Activated CD4-positive, alpha-beta T cell treated with anti-CD3 and anti-CD28 coated beads, Interleukin-2, amount 10 ng/mL, durations not matched to agents 7 days and 5 days (primary cell): ENCODE results near the gene BCR. TPM values are rescaled to one million over a fixed set of nuclear protein-coding genes. Genes with fewer than 3 reads are reported as not detected.

Experiments used
- CTCF ChIA-PET: fragments of 350-600 bp; sonication (Branson Sonifier 250); formaldehyde crosslinking; loops from one replicate; lab custom pipeline; 2021; ENCODE audit warnings: antibody characterized with exemption; lab: Charles Lee
- POLR2A ChIA-PET: fragments of 350-600 bp; sonication (Branson Sonifier 250); formaldehyde crosslinking; loops from one replicate; lab custom pipeline; 2021; ENCODE audit warnings: antibody characterized with exemption; lab: Charles Lee
- DNase-seq: peaks from one replicate; pipeline ENCODE4 v3.0.0-alpha.2; 2020
- H3K27ac Mint-ChIP-seq: one replicate; pipeline ENCODE4 v1.8.0; 2021; ENCODE audit warnings: mild to moderate bottlenecking, moderate library complexity, mixed read lengths
- H3K27me3 Mint-ChIP-seq: one replicate; pipeline ENCODE4 v1.8.0; 2021; ENCODE audit warnings: mixed read lengths
- H3K36me3 Mint-ChIP-seq: one replicate; pipeline ENCODE4 v1.8.0; 2021; ENCODE audit warnings: low read depth, mixed read lengths
- H3K4me1 Mint-ChIP-seq: one replicate; pipeline ENCODE4 v1.8.0; 2021; ENCODE audit warnings: mixed read lengths
- H3K4me3 Mint-ChIP-seq: one replicate; pipeline ENCODE4 v1.8.0; 2021; ENCODE audit warnings: mild to moderate bottlenecking, moderate library complexity, mixed read lengths
- H3K9me3 Mint-ChIP-seq: one replicate; pipeline ENCODE4 v1.8.0; 2021; ENCODE audit warnings: mixed read lengths
- total RNA-seq, 2 experiments: library from RNA; stranded (reverse); gene quantifications; one replicate each; pipeline ENCODE4 v1.2.3, GENCODE V29; 2021

Gene BCR
- total RNA-seq, 2 experiments from 2014 or later: 45.6 to 48.1 TPM

DNA sequence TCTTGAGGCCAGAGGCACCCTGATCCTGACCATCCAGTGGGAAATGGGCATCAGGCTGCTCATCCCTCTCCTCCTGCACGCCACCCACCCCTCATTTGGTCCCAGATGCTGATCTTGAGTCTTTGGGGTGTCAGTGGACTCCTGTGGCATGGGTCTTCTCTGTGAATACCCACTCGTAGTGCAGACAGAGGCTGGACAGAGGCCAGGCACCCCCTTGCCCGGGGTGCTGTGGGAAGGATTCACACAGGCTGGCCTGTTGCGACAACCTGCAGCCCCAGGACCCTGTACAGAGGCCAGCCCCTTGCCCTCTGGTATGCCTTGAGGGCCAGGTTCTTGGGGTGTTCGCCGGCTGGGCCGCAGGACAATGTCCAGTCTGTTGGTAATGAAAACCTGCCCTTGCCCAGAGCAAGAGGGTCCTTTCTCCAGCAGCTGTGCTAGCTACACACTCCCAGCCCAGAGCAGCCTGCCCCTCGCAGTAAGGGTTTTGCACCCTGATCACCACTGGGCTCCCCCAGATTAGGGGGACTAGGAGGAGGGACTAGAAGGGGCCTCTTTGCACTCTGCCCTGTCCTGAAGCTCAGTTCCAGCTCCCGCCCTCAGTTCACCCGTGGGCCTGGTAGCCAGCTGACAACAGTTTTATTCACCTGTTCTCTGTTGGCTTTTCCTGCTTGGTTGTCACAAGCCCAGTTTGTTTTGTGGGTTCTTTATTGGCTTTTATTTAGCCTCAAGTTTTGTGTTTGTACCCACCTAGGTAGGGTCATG, 76.0 kb downstream of the BCR start:
- CTCF ChIA-PET: interaction anchor here (1.3 kb wide), 1 partner anchor 31 kb away, joined by 4 read pairs; no protein-coding TSS in a partner anchor
- Mint-ChIP-seq H3K4me1 (peaks cover 12% of the 10 kb centered on the region), H3K9me3 (no peaks in the 10 kb centered on the region), H3K36me3 (peaks cover 4% of the 10 kb centered on the region), H3K27me3 (no peaks in the 10 kb centered on the region), H3K4me3 (no peak overlapping the region), H3K27ac (peak overlapping the region; percentile 76)
- POLR2A ChIA-PET: no interaction called here
- DNase-seq: no peak

DNA sequence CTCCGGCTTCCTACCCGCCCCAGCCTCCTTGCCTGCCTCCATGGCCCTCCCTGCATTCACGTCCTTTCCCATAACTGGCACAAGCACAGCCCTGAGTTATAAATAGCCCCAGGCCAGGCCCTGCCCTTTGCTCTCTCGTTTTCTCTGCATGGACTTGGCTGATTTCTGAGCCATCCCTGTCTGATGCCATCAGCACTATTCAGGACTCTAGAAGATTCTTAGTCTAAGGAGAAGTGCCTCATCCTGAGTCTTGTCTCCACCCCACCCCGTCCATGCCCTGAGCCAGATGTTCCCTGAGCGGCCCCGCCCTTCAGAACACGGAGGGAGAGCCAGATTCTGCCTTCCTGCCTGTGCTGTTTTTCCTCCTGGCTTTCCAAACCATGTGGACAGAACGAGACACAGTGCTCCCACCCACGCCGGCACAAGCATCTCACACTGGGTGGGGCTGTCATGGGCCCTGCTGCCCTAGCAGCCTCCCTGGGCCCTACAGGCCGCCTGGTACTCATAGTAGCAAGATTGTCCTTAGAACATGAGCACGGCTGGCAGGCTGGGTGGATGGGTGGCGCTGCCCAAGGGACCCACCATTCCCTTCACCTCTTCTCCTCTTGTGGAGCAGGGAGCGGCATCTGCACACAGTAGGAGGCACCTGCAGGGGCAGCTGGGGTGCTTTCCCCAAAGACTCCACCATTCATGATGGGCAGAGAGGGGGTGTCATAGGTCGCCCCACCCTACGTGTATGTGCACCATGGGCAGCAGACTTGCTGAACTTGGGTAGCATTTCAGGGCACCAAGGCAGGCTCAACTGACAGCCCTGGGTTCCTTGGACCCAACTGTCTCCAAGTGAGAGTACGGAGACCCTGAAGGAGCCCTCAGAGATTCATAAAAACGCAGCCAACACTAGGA, 76.9 kb downstream of the BCR start:
- ChIA-PET POLR2A (no interaction called here), CTCF (no interaction called here)
- Mint-ChIP-seq H3K27ac (peak overlapping the region; percentile 66), H3K9me3 (no peaks in the 10 kb centered on the region), H3K4me1 (peaks cover 5% of the 10 kb centered on the region), H3K27me3 (no peaks in the 10 kb centered on the region), H3K36me3 (peaks cover 4% of the 10 kb centered on the region), H3K4me3 (no peak overlapping the region)
- no peak for DNase-seq

GRCh38 chr22:23257889-23258825, 77.8 kb downstream of the BCR start:
- Mint-ChIP-seq H3K4me3 (no peak overlapping the region), H3K4me1 (peaks cover 5% of the 10 kb centered on the region), H3K9me3 (no peaks in the 10 kb centered on the region), H3K36me3 (peaks cover 4% of the 10 kb centered on the region), H3K27ac (peak overlapping the region; percentile 46), H3K27me3 (no peaks in the 10 kb centered on the region)
- CTCF ChIA-PET: no interaction called here
- no peak for DNase-seq
- POLR2A ChIA-PET: no interaction called here

DNA sequence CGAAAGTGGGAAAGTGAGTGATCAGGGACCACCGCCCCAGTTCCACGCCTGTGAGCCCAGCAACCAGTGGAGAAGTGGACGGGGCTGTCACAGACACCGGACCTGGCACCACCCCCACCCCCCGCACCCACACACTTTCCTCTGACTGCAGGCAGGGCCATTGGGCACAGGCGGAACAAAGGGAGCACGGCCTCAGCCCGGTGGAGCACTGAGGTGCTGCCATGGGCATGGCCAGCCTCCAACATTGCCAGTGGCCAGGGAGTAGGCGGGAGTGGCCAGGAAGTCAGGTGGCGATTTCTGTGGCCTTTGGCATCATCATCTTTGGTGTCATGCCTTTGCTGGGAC, 78.5 kb downstream of the BCR start:
- Mint-ChIP-seq H3K27me3 (no peaks in the 10 kb centered on the region), H3K4me1 (peaks cover 4% of the 10 kb centered on the region), H3K27ac (no peak overlapping the region), H3K4me3 (no peak overlapping the region), H3K9me3 (no peaks in the 10 kb centered on the region), H3K36me3 (peaks cover 4% of the 10 kb centered on the region)
- CTCF ChIA-PET: interaction anchor here (1.0 kb wide), 1 partner anchor 18 kb away, joined by 3 read pairs; no protein-coding TSS in a partner anchor
- DNase-seq: no peak
- POLR2A ChIA-PET: no interaction called here

- Mint-ChIP-seq H3K27me3 (no peaks in the 10 kb centered on the region), H3K9me3 (no peaks in the 10 kb centered on the region), H3K36me3 (no peaks in the 10 kb centered on the region), H3K4me1 (peaks cover 3% of the 10 kb centered on the region), H3K27ac (no peak overlapping the region), H3K4me3 (no peak overlapping the region)
- no peak for DNase-seq
- POLR2A ChIA-PET: no interaction called here
- CTCF ChIA-PET: interaction anchor here (1.0 kb wide), 2 partner anchors 11 to 17 kb away, joined by 3 read pairs; no protein-coding TSS in a partner anchor
Measured at GRCh38 chr22:23259916-23260644, 79.8 kb downstream of the BCR start.

GRCh38 chr22:23260645-23261581, 80.6 kb downstream of the BCR start:
- ChIA-PET POLR2A (no interaction called here), CTCF (interaction anchor here (1.3 kb wide), 1 partner anchor 9 kb away, joined by 6 read pairs; no protein-coding TSS in a partner anchor)
- Mint-ChIP-seq H3K36me3 (no peaks in the 10 kb centered on the region), H3K4me1 (peaks cover 3% of the 10 kb centered on the region), H3K27ac (peak overlapping the region; percentile 19), H3K4me3 (no peak overlapping the region), H3K27me3 (no peaks in the 10 kb centered on the region), H3K9me3 (no peaks in the 10 kb centered on the region)
- DNase-seq: no peak

- Mint-ChIP-seq H3K4me1 (peaks cover under 1% of the 10 kb centered on the region), H3K9me3 (no peaks in the 10 kb centered on the region), H3K4me3 (no peak overlapping the region), H3K27ac (no peak overlapping the region), H3K27me3 (no peaks in the 10 kb centered on the region), H3K36me3 (no peaks in the 10 kb centered on the region)
- no peak for DNase-seq
- CTCF ChIA-PET: interaction anchor here (1.3 kb wide), 1 partner anchor 10 kb away, joined by 6 read pairs; no protein-coding TSS in a partner anchor
- POLR2A ChIA-PET: no interaction called here
Measured at GRCh38 chr22:23261900-23262450, 81.7 kb downstream of the BCR start.

DNA sequence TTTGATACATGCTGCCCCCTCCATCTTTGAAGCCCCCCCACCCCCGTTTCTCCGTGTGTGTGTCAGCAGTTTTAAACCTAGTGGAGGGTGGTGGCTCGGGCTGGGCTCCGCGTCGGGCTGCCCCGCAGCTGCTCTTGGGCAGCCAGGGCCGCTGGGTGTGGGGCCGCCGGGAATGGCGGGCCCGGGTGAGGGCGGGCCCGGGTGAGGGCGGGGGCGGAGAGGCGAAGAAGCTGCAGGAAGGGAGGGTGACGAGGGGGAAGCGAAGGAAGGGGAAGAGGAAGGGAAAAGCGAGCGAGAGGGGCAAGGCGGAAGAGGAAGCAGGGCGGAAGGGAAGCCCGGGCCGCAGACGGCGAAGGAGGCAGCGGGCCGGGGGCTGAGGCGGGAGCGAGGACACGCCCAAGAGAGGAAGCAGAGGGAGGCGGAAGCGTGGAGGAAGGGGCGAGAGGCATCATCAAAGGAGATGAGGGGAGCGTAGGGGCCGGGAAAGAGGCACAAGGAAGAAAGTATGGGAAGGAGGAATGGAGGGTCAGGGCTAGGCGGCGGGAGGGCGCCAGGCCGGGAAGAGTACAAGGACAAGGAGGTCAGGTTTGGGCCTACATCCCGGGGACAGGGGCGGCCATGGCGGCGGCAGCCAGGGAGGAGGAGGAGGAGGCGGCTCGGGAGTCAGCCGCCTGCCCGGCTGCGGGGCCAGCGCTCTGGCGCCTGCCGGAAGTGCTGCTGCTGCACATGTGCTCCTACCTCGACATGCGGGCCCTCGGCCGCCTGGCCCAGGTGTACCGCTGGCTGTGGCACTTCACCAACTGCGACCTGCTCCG, 82.4 kb downstream of the BCR start:
- H3K36me3 Mint-ChIP-seq: no peaks in the 10 kb centered on the region
- no peak overlapping the region for H3K27ac Mint-ChIP-seq
- DNase-seq: no peak
- H3K4me1 Mint-ChIP-seq: peaks cover under 1% of the 10 kb centered on the region
- H3K4me3 Mint-ChIP-seq: no peak overlapping the region
- ChIA-PET CTCF (no interaction called here), POLR2A (no interaction called here)
- no peaks in the 10 kb centered on the region for H3K9me3 Mint-ChIP-seq
- H3K27me3 Mint-ChIP-seq: no peaks in the 10 kb centered on the region

GRCh38 chr22:23263651-23264555, 83.6 kb downstream of the BCR start:
- no peaks in the 10 kb centered on the region for H3K9me3 Mint-ChIP-seq
- POLR2A ChIA-PET: no interaction called here

More at GRCh38 chr22:23263651-23264555, 83.6 kb downstream of the BCR start:
- Mint-ChIP-seq H3K27ac (peak overlapping the region; percentile 79), H3K4me1 (peaks cover 8% of the 10 kb centered on the region), H3K36me3 (no peaks in the 10 kb centered on the region), H3K27me3 (no peaks in the 10 kb centered on the region), H3K4me3 (no peak overlapping the region)
- peak; percentile 45 for DNase-seq
- CTCF ChIA-PET: no interaction called here
